ENCODE measurements around the gene GALNT2. TPM values are rescaled to one million over a fixed set of nuclear protein-coding genes. Genes with fewer than 3 reads are reported as not detected.
A peak's percentile ranks its signal among the peaks of the same experiment; 100 is the strongest.

Gene GALNT2
- total and polyA plus RNA-seq, 12 donors = 9.7 to 35.1 (median 25.8) TPM

GRCh38 chr1:230185076-230186001 is 118.3 kb downstream of the GALNT2 start:
- intact Hi-C loops (cut with DNase I) = no loop called here
- 73 to 80% methylated on average over 10 of the region's 10 CpGs for WGBS, 2 donors
- Histone ChIP-seq H3K27me3 (no peaks in the 10 kb centered on the region), H3K9me3 (no peaks in the 10 kb centered on the region), H3K27ac (peak overlapping the region in 6 of 10 donors; percentile 7 to 42 (median 19)), H3K4me3 (no peak overlapping the region), H3K4me1 (peaks cover 3 to 31% (median 16%) of the 10 kb centered on the region in 9 donors), H3K36me3 (peaks cover 0 to 9% (median 0%) of the 10 kb centered on the region in 9 donors)
- ATAC-seq (peak in 6 of 8 donors; percentile 20 to 40 (median 36)), DNase-seq (no peak)
- no peak for TF ChIP-seq CTCF (IDR thresholded peaks at IDR 0.05)

- Histone ChIP-seq H3K27me3 (no peaks in the 10 kb centered on the region), H3K27ac (peak overlapping the region in 5 of 10 donors; percentile 7 to 42 (median 20)), H3K36me3 (peaks cover 0 to 7% (median 0%) of the 10 kb centered on the region in 9 donors), H3K9me3 (no peaks in the 10 kb centered on the region), H3K4me1 (peaks cover 8 to 40% (median 23%) of the 10 kb centered on the region in 9 donors), H3K4me3 (no peak overlapping the region)
- intact Hi-C loops (cut with DNase I) = no loop called here
- ATAC-seq (peak in 7 of 8 donors; percentile 6 to 84 (median 32)), DNase-seq (no peak)
- TF ChIP-seq CTCF (IDR thresholded peaks at IDR 0.05) = no peak
- WGBS, 2 donors = 65 to 76% methylated on average over 9 of the region's 9 CpGs
Measured at GRCh38 chr1:230186003-230186863, 119.2 kb downstream of the GALNT2 start.

DNA sequence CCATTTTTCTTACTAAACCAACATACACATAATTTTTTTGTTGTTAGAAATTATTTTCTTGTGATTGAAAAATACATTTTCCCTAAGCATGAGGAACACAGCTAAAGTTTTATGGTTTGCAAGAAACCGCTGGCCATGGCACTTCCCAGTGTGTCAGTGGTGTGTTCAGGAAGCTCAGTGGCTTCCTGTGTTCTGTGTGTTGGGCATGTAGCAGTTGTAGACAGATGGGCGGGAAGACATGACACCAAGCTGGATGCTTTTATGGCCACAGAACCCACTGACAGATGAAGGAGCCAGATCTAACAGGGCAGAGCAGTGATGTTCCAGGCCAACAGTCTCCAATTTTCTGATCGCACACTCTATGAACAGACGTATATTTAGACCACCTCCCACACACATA is 119.8 kb downstream of the GALNT2 start:
- 80 to 93% methylated on average over 4 of the region's 4 CpGs for WGBS, 2 donors
- Histone ChIP-seq H3K9me3 (no peaks in the 10 kb centered on the region), H3K4me1 (peaks cover 14 to 46% (median 29%) of the 10 kb centered on the region in 9 donors), H3K36me3 (peaks cover 0 to 7% (median 0%) of the 10 kb centered on the region in 9 donors), H3K4me3 (no peak overlapping the region), H3K27me3 (no peaks in the 10 kb centered on the region), H3K27ac (peak overlapping the region in 1 of 10 donors; percentile 12)
- intact Hi-C loops (cut with DNase I) = no loop called here
- no peak for TF ChIP-seq CTCF (IDR thresholded peaks at IDR 0.05)
- no peak for DNase-seq
- ATAC-seq = no peak

- H3K4me3 ChIP-seq = no peak overlapping the region
- no peaks in the 10 kb centered on the region for H3K27me3 ChIP-seq
- TF ChIP-seq CTCF (IDR thresholded peaks at IDR 0.05) = no peak
- H3K36me3 ChIP-seq = peaks cover 0 to 7% (median 0%) of the 10 kb centered on the region in 9 donors
- H3K4me1 ChIP-seq = peaks cover 15 to 50% (median 29%) of the 10 kb centered on the region in 9 donors
- no peaks in the 10 kb centered on the region for H3K9me3 ChIP-seq
- WGBS, 2 donors = 96 to 99% methylated on average over 5 of the region's 5 CpGs
- peak overlapping the region in 1 of 10 donors; percentile 12 for H3K27ac ChIP-seq
- no peak for DNase-seq
- ATAC-seq = no peak
- intact Hi-C loops (cut with DNase I) = no loop called here
Measured at GRCh38 chr1:230187290-230187689, 120.3 kb downstream of the GALNT2 start.

Data from heart right ventricle (tissue), 16 donors.